MV-4-11 (cell line): Measurements from ENCODE around the gene ZNF74.
"Not testable (repeated sequence)": the region's sequence is repeated elsewhere in the genome, so short reads cannot be mapped to it uniquely, and the experiment has no call there.

Experiments
- DNase-seq: peaks from one replicate; lab custom pipeline; 2025; lab: John Stamatoyannopoulos, UW

The ZNF74 gene

DNA sequence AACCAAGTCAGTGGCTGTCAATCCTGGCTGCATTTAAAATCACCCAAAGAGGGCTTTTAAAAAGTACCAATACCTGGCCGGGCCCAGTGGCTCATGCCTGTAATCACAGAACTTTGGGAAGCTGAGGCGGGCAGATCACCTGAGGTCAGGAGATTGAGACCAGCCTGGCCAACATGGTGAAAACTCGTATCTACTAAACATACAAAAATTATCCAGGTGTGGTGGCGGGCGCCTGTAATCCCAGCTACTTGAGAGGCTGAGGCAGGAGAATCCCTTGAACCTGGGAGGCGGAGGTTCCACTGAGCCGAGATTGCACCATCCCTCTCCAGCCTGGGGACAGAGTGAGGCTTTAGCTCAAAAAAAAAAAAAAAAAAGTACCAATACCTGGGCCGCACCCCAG lies 17.7 kb upstream of the ZNF74 start:
- not testable (repeated sequence) for DNase-seq

DNA sequence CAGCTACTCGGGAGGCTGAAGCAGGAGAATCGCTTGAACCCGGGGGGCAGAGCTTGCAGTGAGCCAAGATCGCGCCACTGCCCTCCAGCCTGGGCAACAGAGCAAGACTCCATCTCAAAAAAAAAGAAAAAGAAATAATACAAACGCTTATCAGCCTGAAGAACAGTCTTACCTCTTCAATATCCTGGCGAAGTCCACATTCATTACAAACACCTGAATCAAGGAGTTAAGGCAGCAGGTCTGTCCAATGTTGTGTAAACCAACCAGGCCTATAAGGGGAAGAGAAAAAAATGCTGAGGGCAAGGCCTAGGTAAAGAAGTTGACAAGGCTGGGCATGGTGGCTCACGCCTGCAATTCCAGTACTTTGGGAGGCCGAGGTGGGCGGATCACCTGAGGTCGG lies 17.0 kb upstream of the ZNF74 start:
- DNase-seq, result not testable (repeated sequence)

DNA sequence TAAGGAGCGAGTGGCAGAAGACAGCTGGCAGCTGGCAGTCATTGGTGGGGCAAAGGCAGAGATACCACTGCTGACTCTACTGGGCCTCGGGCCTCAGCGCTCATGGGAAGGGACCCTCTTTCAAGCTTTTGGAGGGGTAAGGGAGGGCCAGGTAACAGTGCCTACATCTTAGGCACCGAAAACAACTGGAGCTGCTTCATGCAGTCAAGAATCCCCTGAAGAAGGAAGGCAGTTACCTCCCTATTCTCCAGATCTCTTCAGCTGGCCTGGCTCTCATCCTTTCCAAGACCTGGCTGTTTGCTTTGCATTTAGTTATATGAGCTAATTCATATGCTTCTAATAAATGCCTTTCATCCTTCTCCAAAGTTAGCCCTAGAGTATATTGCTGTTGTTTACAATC lies 15.8 kb upstream of the ZNF74 start:
- DNase-seq, result no peak

DNA sequence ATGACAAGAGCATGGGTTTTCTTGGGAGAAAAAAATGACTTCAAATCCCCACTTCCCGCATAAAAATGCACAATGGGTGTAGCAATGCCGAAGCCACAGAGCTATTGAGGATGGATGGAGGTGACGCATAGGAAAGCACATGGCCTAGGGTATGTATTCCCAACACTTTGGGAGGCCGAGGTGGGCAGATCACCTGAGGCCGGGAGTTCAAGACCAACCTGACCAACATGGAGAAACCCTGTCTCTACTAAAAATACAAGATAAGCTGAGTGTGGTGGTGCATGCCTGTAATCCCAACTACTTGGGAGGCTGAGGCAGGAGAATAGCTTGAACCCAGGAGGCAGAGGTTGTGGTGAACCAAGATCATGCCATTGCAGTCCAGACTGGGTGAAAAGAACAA lies 15.3 kb upstream of the ZNF74 start:
- DNase-seq, result not testable (repeated sequence)

DNA sequence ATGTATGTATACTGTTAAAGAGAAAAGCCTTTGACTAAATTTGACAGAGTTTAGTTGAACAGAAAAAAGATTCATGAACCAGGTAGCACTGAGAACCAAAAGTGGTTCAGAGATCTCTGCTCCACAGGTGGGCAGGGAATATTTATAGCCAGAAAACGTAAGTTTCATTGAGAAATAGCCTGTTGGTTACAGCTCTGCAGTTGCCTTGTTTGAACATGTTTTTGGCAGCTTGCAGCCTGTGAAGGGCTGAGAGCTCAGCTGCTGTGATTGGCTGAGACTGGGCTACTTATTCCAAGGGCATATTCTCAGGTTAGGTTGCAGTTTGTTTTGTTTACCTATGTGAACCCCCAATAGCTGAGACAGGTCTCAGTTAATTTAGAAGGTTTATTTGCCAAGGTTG lies 13.5 kb upstream of the ZNF74 start:
- DNase-seq, result no peak

DNA sequence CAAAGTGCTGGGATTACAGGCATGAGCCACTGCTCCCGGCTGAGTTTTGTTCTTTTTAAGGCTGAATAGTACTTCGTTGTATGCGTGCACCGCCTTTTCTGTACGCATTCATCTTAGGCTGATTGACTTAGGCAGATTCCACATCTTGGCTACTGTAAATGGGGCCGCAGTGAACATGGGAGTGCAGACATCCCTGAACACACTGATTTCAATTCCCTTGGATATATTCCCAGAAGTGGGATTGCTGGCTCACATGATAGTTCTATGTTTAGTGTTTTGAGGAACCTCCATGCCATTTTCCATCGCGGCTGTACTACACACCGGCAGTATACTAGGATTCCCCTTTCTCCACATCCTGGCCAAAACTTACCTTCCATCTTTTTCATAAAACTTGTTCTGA lies 10.4 kb upstream of the ZNF74 start:
- DNase-seq, result no peak

DNA sequence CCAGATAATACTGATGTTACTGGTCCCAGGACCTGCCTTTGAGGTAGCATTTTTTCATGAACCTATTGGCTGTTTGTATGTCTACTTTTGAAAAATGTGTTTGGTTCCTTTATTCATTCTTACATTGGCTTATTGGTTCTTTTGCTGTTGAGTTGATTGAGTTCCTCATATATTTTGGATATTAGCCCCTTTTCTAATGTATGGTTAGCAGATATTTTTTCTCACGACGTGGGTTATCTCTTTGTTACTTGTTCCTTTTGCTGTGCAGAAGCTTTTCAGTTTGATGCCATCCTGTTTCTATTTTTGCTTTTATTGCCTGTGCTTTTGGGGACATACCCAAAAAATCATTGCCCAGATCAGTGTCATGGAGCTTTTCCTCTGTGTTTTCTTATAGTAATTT lies 9.8 kb upstream of the ZNF74 start:
- DNase-seq, result no peak

DNA sequence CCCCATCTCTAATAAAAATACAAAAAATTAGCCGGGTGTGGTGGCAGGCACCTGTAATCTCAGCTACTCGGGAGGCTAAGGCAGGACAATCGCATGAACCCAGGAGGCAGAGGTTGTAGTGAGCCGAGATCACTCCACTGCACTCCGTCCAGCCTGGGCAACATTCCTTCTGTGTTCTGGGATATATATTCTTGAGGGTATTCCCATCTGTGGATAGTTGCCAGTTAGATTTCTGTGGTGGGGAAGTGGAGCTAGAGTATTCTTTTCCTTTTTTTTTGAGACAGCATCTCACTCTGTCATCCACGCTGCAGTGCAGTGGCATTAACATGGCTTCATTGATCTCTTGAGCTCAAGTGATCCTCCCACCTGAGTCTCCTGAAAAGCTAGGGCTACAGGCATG lies 9.1 kb upstream of the ZNF74 start:
- DNase-seq, result no peak

DNA sequence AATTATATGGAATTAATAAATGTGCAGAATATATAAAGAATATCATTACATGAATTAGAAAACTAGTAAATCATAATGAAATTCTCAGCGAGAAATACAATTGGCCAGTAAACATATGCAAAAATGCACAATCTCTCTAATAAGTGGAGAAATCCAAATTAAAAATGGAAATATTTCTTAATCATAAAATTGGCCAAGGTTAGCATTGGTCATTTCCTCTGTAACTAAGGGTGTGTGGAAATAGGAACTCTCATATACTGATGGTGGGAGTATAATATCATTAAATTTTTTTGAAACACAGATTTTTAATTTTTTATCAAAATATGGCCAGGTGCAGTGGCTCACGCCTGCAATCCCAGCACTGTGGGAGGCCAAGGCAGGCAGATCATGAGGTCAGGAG lies 7.6 kb upstream of the ZNF74 start:
- no peak for DNase-seq

DNA sequence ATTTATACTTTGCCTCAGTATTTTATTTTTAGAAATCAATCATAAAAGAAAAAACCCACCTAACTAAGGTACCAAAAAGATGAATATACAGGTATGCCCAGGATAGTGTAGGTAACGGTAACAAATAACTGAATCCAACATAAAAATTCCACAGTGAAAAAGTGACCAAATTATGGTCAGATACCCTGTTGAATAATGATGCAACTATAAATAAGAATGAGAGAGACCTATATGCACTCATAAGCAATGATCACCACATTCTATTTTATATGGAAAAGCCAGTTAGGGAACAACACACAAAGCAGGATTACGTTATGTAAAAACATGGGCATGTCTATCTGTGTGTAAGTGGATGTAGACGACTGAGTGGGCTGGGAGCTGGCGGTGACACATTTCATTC lies 7.0 kb upstream of the ZNF74 start:
- no peak for DNase-seq

DNA sequence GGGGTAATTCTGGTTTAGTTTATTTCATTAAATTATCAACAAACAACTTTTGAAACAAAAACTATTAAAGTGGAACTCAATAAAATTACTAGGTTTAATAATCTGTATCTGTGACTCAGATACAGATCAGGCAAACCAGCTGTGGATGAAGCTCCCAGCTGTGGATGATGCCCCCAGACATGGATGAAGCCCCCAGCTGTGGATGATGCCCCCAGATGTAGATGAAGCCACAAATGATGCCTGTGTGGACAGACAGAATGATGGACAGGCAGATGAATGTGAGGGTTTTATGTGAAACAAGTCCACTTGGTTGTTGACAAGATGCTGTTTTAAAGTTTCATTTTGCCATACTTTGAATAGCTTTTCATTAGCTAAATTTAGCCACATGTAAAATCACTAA lies 5.8 kb upstream of the ZNF74 start:
- DNase-seq, result no peak

DNA sequence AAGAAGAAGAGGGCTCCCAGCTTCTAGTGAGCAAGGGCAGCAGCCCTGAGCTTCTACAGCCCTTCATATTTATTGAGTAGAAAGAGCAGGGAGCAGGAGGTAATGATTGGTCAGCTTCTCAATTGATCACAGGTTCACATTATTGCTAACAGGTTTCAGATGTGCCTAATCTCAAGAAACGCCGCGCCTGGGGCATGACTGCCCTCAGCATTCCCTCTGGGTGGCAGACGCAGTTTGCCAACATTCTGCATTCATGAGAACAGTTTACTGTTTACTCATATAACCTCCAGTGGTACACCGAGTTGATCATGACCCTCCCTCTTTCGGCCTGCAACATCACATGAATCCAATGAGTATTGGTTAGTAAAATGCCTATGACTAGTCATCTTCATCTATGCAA lies 4.7 kb upstream of the ZNF74 start:
- no peak for DNase-seq

DNA sequence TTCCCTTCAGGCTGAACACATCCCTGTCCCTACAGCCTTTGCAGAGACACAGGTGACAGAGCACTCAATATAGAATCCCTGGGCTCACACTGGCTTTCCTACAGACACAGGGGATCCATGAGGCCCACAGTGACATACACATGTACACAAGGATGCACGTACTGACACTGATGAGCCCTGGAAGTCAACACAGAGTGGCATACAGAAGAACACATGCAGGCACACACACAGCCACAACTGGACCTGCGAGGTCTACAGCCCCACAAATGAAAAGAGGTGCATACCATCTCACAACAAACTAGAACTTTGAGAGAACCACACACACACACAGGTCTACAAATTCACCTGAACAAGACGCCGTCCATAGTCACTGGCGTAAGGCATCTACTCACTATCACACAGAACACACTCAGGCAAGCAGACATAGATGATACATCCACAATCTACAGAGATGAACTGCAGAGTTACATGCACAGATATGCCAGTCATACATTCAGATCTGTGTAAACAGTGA lies 3.5 kb upstream of the ZNF74 start:
- no peak for DNase-seq

DNA sequence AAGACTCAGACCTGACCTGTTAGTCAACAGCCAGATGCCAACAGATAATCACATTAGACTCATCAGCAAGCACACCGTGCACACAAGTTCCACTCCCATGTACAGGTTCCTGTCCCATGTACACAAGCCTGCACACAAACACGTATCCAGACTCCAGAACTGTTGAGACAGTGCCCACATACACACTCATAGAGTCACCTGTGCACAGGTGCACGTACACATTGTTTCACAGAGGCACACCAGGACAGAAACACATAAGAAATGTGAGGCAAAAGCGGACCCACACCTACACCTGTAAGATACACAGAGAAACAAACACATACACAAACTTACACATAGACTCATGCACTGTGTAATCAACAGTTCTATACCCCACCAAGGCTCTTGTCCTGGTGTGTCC lies 2.7 kb upstream of the ZNF74 start:
- no peak for DNase-seq

DNA sequence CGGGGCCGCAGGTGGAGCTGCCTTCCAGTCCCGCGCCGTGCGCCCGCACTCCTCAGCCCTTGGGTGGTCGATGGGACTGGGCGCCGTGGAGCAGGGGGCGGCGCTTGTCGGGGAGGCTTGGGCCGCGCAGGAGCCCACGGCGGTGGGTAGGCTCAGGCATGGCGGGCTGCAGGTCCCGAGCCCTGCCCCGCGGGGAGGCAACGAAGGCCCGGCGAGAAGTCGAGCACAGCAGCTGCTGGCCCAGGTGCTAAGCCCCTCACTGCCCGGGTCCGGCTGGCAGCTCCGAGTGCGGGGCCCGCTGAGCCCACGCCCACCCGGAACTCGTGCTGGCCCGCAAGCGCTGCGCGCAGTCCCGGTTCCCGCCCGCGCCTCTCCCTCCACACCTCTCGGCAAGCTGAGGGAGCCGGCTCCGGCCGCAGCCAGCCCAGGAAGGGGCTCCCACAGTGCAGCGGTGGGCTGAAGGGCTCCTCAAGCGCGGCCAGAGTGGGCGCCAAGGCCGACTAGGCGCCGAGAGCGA lies 1.5 kb upstream of the ZNF74 start:
- not testable (repeated sequence) for DNase-seq

DNA sequence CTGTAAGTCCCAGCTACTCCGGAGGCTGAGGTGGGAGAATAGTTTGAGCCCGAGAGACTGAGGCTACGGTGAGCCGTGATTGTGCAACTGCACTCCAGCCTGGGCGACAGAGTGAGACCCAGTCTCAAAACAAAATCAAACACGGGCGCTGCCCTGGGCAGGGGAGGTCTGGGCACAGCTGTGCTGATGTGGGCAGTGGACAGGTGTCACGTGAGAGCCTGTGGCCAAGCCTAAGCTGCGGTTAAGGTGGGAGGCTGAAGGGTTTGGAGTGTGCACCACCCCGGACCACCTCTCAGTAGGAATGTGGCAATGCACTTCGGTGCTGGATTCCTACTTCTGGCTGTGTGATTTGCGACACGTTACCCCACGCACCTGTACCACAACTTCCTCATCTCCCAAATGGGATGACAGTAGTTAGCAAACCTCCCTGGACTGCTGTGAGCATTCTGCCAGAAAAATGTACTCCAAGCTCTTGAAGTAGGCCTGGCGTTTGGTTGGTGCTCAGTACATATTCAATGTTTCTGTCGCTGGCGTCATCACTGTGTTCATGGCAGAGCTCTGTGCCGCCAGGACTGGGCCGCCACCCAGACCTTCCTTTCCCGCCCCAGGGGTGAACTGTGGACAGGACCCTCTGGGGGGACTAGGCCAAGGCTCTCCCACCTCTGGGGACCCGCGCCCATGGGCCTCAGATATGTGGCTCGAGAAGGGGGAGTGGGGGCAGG lies 807 bp upstream of the ZNF74 start:
- DNase-seq, result no peak

DNA sequence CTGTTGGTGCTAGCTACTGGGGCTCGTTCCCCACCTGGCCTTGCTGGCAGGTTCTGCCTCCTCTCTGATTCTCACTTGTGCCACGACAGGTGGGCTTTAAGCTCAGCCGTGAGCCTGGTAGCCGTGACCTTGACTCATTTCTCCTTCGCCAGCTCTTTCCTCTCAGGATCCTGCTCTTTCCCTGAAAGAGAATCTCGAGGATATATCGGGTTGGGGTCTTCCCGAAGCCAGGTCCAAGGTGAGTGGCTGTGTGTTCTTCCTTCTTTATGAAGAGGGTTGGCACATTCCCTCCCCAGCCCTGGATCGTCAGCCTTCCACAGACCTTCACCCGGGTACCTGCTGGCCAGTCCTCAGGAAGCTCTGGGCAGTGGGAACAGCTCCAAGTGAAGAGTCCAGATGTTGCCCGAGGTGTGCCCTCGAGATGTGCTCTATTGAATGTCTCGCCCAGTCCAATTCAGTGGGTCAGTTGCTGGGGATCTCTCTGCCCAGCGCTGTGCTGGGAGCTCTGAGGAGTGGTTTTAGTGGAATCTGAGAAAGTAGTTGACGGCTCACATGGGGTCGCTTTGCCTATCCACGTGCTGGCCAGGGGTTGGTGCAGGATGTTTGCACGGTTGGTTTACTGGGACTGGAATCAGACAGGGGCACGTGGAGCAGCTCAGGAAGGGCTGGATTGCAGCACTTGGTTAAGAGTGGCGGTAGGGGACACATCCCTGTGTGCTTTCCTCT lies 1.4 kb downstream of the ZNF74 start:
- no peak for DNase-seq

DNA sequence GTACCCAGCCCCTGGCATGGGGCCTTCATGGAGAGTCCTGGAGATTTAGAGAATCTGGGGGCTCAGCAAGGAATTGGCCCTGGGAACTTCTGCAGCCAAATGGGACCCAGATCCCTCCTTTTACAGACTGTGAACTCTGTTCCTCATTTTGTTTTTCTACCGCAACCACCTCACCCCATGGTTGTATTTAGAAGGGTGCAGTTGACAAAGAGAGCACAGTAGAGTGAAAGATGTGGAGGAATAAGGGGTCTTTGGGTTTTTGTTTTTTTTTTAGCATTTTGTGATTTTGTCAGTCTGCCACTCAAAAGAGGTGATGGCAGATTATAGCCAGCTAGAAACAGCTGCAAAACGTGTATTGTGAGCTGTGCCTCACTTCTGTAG lies 1.9 kb downstream of the ZNF74 start:
- DNase-seq, result peak; percentile 49

DNA sequence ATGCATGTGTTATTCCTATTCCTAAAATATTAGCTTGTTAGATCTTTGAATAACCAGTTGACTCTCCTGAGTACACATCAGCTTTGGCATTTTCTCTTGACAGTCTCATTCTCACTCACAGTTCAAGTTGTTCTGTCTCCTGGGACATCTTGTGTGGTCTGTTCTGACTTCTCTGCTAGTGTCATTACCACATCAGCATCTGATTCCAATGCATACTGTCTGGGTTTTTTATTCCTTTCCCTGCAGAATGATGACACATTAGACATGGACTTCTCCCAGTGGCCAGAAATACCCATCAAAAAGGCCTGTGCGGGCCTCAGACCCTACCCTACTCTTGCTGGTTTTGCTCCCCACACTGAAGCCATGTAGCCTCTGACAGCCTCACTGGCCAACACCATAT lies 2.7 kb downstream of the ZNF74 start:
- DNase-seq, result no peak

DNA sequence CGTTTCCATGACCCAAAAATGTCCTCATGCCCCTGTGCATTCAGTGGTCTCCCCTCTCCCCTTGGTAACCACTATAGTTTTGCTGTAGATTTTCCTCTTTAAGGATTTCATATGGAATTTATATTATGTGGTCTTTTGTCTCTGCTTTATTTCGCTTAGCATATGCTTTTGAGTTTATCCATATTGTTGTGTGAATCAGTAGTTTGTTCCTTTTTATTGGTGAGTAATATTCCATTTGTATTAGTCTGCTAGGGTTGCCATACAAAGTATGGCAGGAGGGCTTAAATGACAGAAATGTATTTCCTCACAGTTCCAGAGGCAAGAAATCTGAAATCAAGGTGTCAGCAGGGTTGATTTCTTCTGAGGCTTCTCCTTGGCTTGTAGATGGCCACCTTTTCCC lies 3.5 kb downstream of the ZNF74 start:
- no peak for DNase-seq

DNA sequence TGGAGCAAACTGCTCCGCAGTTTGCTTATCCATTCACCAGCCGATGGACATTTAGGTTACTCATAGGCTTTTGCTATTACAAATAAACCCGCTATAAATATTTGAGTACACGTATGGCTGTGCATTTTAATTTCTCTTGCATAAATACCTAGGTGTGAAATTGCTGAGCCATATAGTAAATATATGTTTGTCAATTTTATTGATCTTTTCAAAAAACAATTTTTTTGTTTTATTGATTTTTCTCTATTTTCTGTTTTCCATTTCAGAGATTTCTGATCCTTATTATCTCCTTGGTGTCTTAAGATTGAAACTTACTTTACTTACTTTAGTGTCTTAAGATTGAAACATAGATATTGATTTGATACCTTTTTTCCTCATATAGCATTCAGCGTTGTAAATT lies 4.5 kb downstream of the ZNF74 start:
- no peak for DNase-seq

DNA sequence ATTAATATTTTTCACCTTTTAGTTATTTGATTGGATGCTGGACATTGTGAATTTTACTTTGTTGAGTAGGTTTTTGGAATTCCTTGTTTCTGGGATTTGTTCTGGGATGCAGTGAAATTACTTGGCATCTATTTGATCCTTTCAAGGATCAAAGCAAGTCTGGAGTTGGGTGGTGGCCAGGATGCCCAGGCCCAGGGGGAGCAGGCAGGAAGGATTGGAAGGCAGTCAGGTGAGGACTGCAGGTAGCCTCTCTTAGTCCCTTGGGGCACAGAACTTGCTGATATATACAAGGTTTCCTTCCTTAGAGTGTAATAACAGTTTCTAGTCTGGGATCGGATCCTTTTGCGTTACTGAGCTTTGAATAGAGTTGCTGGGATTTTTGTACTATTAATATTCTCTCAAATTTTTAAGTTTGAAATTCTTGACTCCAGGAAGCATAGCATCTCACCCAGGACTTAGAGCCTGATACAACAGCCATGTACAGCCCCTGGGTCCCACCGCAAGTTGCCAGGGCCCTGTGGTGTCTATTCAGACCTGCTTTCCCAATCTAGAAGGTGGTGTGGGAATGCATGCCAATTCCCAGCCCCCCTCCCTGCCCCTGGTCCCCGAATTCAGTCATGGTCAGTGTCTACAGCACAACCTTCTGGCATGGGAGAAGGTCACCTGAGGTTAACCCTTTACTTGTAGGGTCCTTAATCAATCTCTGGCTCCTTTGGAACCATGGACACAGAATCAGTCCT lies 6.1 kb downstream of the ZNF74 start:
- no peak for DNase-seq
